H9 (cell line): ENCODE measurements around the gene TMEM116. TPM values are rescaled to one million over a fixed set of nuclear protein-coding genes. Genes with fewer than 3 reads are reported as not detected.

Experiments
- DNase-seq: peaks from one replicate; pipeline ENCODE4 v3.0.0-alpha.2; 2017
- H2AFZ ChIP-seq: one replicate; pipeline ENCODE4 v1.6.1; 2013; ENCODE audit warnings: mild to moderate bottlenecking, low read length, control low read depth, moderate library complexity
- H2AK5ac ChIP-seq: 2 replicates; pipeline ENCODE4 v1.6.1; 2013; ENCODE audit warnings: low read length, control low read depth, mixed read lengths; ENCODE audit not compliant: insufficient read length
- H2BK120ac ChIP-seq: one replicate; pipeline ENCODE4 v1.6.1; 2013; ENCODE audit warnings: low read depth, mild to moderate bottlenecking, low read length, control low read depth, inconsistent platforms; ENCODE audit not compliant: poor library complexity, severe bottlenecking
- H2BK12ac ChIP-seq: 2 replicates; pipeline ENCODE4 v1.6.1; 2013; ENCODE audit warnings: low read length, control low read depth, mixed read lengths, low read depth; ENCODE audit not compliant: insufficient read length
- H2BK15ac ChIP-seq: 2 replicates; pipeline ENCODE4 v1.6.1; 2013; ENCODE audit warnings: low read depth, low read length, control low read depth
- H2BK20ac ChIP-seq: one replicate; pipeline ENCODE4 v1.6.1; 2013; ENCODE audit warnings: low read depth, mild to moderate bottlenecking, low read length, control low read depth, inconsistent platforms; ENCODE audit not compliant: poor library complexity, severe bottlenecking
- H2BK5ac ChIP-seq: 2 replicates; pipeline ENCODE4 v1.6.1; 2013; ENCODE audit warnings: low read length, control low read depth, mixed read lengths; ENCODE audit not compliant: insufficient read length
- H3K14ac ChIP-seq: 2 replicates; pipeline ENCODE4 v1.6.1; 2013; ENCODE audit warnings: low read length, control low read depth; ENCODE audit not compliant: insufficient read depth
- H3K18ac ChIP-seq: 2 replicates; pipeline ENCODE4 v1.6.1; 2013; ENCODE audit warnings: low read depth, mild to moderate bottlenecking, mixed read lengths, low read length, control low read depth; ENCODE audit not compliant: insufficient read length
- H3K23ac ChIP-seq: 2 replicates; pipeline ENCODE4 v1.6.1; 2013; ENCODE audit warnings: low read length, control low read depth, mixed read lengths, low read depth; ENCODE audit not compliant: insufficient read length
- H3K23me2 ChIP-seq: 2 replicates; pipeline ENCODE4 v1.6.1; 2013; ENCODE audit warnings: low read depth, mild to moderate bottlenecking, mixed read lengths, low read length, control low read depth; ENCODE audit not compliant: insufficient read length, poor library complexity, severe bottlenecking
- H3K27ac ChIP-seq: 2 replicates; pipeline ENCODE4 v1.5.1; 2013; ENCODE audit warnings: low read length, control low read depth, mixed read lengths, low read depth; ENCODE audit not compliant: insufficient read length
- H3K27me3 ChIP-seq: 2 replicates; pipeline ENCODE4 v1.6.1; 2013; ENCODE audit warnings: low read length, control low read depth, inconsistent platforms; ENCODE audit not compliant: insufficient read depth
- H3K4ac ChIP-seq: 2 replicates; pipeline ENCODE4 v1.6.1; 2013; ENCODE audit warnings: low read depth, mild to moderate bottlenecking, control low read depth, inconsistent platforms, low read length, moderate library complexity
- H3K4me1 ChIP-seq: 2 replicates; pipeline ENCODE4 v1.6.1; 2013; ENCODE audit warnings: low read length, control low read depth, inconsistent platforms; ENCODE audit not compliant: insufficient read depth
- H3K4me2 ChIP-seq: 2 replicates; pipeline ENCODE4 v1.6.1; 2013; ENCODE audit warnings: low read length, control low read depth, mixed read lengths; ENCODE audit not compliant: insufficient read length, insufficient read depth
- H3K56ac ChIP-seq: 2 replicates; pipeline ENCODE4 v1.6.1; 2013; ENCODE audit warnings: low read depth, mild to moderate bottlenecking, mixed read lengths, low read length, control low read depth; ENCODE audit not compliant: insufficient read length
- H3K79me1 ChIP-seq: 2 replicates; pipeline ENCODE4 v1.6.1; 2013; ENCODE audit warnings: low read depth, mild to moderate bottlenecking, moderate library complexity, low read length, control low read depth, inconsistent platforms; ENCODE audit not compliant: insufficient read depth, poor library complexity, severe bottlenecking
- H3K79me2 ChIP-seq: 2 replicates; pipeline ENCODE4 v1.6.1; 2013; ENCODE audit warnings: low read length, control low read depth, inconsistent platforms; ENCODE audit not compliant: insufficient read depth
- H3K9ac ChIP-seq: 2 replicates; pipeline ENCODE4 v1.6.1; 2013; ENCODE audit warnings: low read length, control low read depth, mixed read lengths; ENCODE audit not compliant: insufficient read length; ENCODE audit errors: extremely low read depth
- H3K9me3 ChIP-seq: one replicate; pipeline ENCODE4 v1.6.1; 2013; ENCODE audit warnings: low read depth, low read length, inconsistent platforms; ENCODE audit not compliant: control insufficient read depth
- H3T11ph ChIP-seq: one replicate; pipeline ENCODE4 v1.6.1; 2013; ENCODE audit warnings: mild to moderate bottlenecking, low read length, control low read depth, inconsistent platforms
- H4K20me1 ChIP-seq: one replicate; pipeline ENCODE4 v1.6.1; 2013; ENCODE audit not compliant: control insufficient read depth, insufficient read length, insufficient read depth
- H4K5ac ChIP-seq: 2 replicates; pipeline ENCODE4 v1.6.1; 2013; ENCODE audit warnings: low read depth, mild to moderate bottlenecking, mixed read lengths, low read length, control low read depth; ENCODE audit not compliant: insufficient read length
- H4K8ac ChIP-seq: replicated peaks from 2 replicates; pipeline ENCODE4 v1.6.1; 2013; ENCODE audit warnings: low read length, control low read depth, mixed read lengths, low read depth; ENCODE audit not compliant: insufficient read length
- H4K91ac ChIP-seq: 2 replicates; pipeline ENCODE4 v1.6.1; 2013; ENCODE audit warnings: low read depth, mild to moderate bottlenecking, moderate library complexity, mixed read lengths, low read length, control low read depth; ENCODE audit not compliant: insufficient read length
- H3K27ac Mint-ChIP-seq, 3 experiments: 2 replicates in 2 of 3; 3 replicates in 1 of 3; pipeline ENCODE4 v1.8.0; 2020 to 2021; ENCODE audit warnings: mixed read lengths in 3 of 3, mild to moderate bottlenecking in 1 of 3, moderate library complexity in 1 of 3
- H3K27me3 Mint-ChIP-seq: 2 replicates; pipeline ENCODE4 v1.8.0; 2021; ENCODE audit warnings: low read depth, mild to moderate bottlenecking, moderate library complexity, mixed read lengths
- H3K36me3 Mint-ChIP-seq, 3 experiments: 2 replicates in 2 of 3; 3 replicates in 1 of 3; pipeline ENCODE4 v1.8.0; 2020 to 2021; ENCODE audit warnings: low read depth in 3 of 3, mixed read lengths in 3 of 3; ENCODE audit not compliant: insufficient read depth in 1 of 3
- H3K4me1 Mint-ChIP-seq, 2 experiments: 2 replicates each; pipeline ENCODE4 v1.8.0; 2020; ENCODE audit warnings: mixed read lengths in 2 of 2
- H3K4me3 Mint-ChIP-seq, 2 experiments: 2 replicates in 1 of 2; 3 replicates in 1 of 2; pipeline ENCODE4 v1.8.0; 2020 to 2021; ENCODE audit warnings: mild to moderate bottlenecking in 2 of 2, mixed read lengths in 2 of 2, moderate library complexity in 1 of 2
- H3K9me3 Mint-ChIP-seq, 2 experiments: 2 replicates in 1 of 2; 3 replicates in 1 of 2; pipeline ENCODE4 v1.8.0; 2020; ENCODE audit warnings: mild to moderate bottlenecking in 2 of 2, mixed read lengths in 2 of 2, moderate library complexity in 1 of 2
- CTCF ChIP-seq: fragments of 200-600 bp; sonication (generic); conservative IDR thresholded peaks from 3 replicates; pipeline ENCODE4 v1.8.0; 2021; ENCODE audit warnings: antibody characterized with exemption, mild to moderate bottlenecking
- WGBS: extraction: QIAGEN DNeasy Blood & Tissue Kit; methylation state at CpG from one replicate; pipeline ENCODE4 v1.1.7; 2013; ENCODE audit warnings: missing lambda C conversion rate, low lambda C conversion rate, mixed read lengths; ENCODE audit not compliant: insufficient read length; ENCODE audit errors: extremely low coverage; 5-methylcytosine and 5-hydroxymethylcytosine counted together
- total RNA-seq: library from RNA; stranded (reverse); gene quantifications from 2 replicates; pipeline ENCODE4 v1.2.1, GENCODE V29; 2021

Gene TMEM116
- total RNA-seq, 1 experiment from 2014 or later = 10.8 TPM

DNA sequence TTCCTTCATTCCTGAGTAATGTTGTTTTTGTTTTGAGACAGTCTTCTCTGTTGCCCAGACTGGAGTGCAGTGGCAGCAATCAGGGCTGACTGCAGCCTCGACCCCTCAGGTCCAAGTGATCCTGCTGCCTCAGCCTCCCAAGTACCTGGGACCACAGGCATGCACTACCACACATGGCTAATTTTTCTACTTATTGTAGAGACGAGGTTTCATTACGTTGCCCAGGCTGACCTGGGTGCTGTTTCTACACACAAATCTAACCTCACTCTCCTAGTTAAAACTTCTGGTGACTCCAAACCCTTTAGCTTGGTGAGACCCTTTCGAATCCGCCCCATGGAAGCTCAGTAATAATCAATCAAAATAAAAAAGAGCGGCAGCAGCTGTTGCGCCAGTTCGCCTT, 1.3 kb downstream of the TMEM116 start:
- TF ChIP-seq CTCF = no peak
- H4K5ac ChIP-seq = no peak overlapping the region
- H3K4me2 ChIP-seq = peak overlapping the region; percentile 34
- H4K8ac ChIP-seq = no peak overlapping the region
- no CpG with 5 or more reads among the region's 8 CpGs for WGBS
- no peak overlapping the region for H3K4ac ChIP-seq
- H3K23me2 ChIP-seq = peaks cover 3% of the 10 kb centered on the region
- no peak overlapping the region for H3K14ac ChIP-seq
- no peak overlapping the region for H2BK20ac ChIP-seq
- Mint-ChIP-seq H3K27ac (peak overlapping the region in 2 of 3 experiments; percentile 98 to 99; a peak in 2 of 7 replicates), H3K9me3 (peaks cover 3 to 4% of the 10 kb centered on the region in 2 experiments; a peak in 3 of 5 replicates), H3K4me1 (peaks cover 23 to 29% of the 10 kb centered on the region in 2 experiments), H3K4me3 (peak overlapping the region; percentile 83 to 97), H3K27me3 (no peaks in the 10 kb centered on the region; the same call in 1 of the 2 replicates), H3K36me3 (peaks cover 19 to 29% (median 23%) of the 10 kb centered on the region in 3 experiments)
- H4K20me1 ChIP-seq = no peaks in the 10 kb centered on the region
- no peak overlapping the region for H3K56ac ChIP-seq
- no peaks in the 10 kb centered on the region for H3K27me3 ChIP-seq
- H3T11ph ChIP-seq = no peak overlapping the region
- H2BK5ac ChIP-seq = no peak overlapping the region
- no peak overlapping the region for H3K18ac ChIP-seq
- H2BK120ac ChIP-seq = no peak overlapping the region
- no peak overlapping the region for H2BK15ac ChIP-seq
- no peak overlapping the region for H4K91ac ChIP-seq
- peak overlapping the region; percentile 78 for H3K9ac ChIP-seq
- no peaks in the 10 kb centered on the region for H3K9me3 ChIP-seq
- no peak overlapping the region for H2AK5ac ChIP-seq
- H2AFZ ChIP-seq = no peak overlapping the region
- H3K27ac ChIP-seq = no peak overlapping the region
- H3K23ac ChIP-seq = no peak overlapping the region
- no peaks in the 10 kb centered on the region for H3K4me1 ChIP-seq
- DNase-seq = no peak
- H2BK12ac ChIP-seq = no peak overlapping the region
- peaks cover 5% of the 10 kb centered on the region for H3K79me1 ChIP-seq
- H3K79me2 ChIP-seq = peaks cover 16% of the 10 kb centered on the region; the same call in 1 of the 2 replicates
